GM12891 (cell line): ENCODE measurements around the gene COL21A1.

Source experiments
- PAX5 ChIP-seq: IDR thresholded peaks from 2 replicates; pipeline ENCODE4 v1.6.1; 2011; ENCODE audit warnings: low read length, moderate library complexity, mild to moderate bottlenecking; ENCODE audit not compliant: insufficient read depth, severe bottlenecking
- POLR2A ChIP-seq: IDR thresholded peaks from 2 replicates; pipeline ENCODE4 v1.6.1; 2011; ENCODE audit warnings: low read depth, low read length, control low read depth
- POLR2AphosphoS5 ChIP-seq: IDR thresholded peaks from 2 replicates; pipeline ENCODE4 v1.6.1; 2011; ENCODE audit warnings: low read depth, low read length, control low read depth
- TAF1 ChIP-seq: IDR thresholded peaks from 2 replicates; pipeline ENCODE4 v1.6.1; 2011; ENCODE audit warnings: low read depth, low read length, control low read depth

GRCh38 chr6:56038764-56039163 is 208.6 kb downstream of the COL21A1 start:
- TF ChIP-seq PAX5 (no peak), POLR2AphosphoS5 (no peak), POLR2A (no peak), TAF1 (no peak)
